T-helper 22 cell (primary cell): ENCODE measurements around the gene YKT6.

Experiments
- DNase-seq: peaks from one replicate; pipeline ENCODE4 v3.0.0-alpha.2; 2020; ENCODE audit warnings: low read depth

The YKT6 gene

GRCh38 chr7:44259547-44260457 is 59.0 kb downstream of the YKT6 start:
- DNase-seq, result no peak

GRCh38 chr7:44261240-44261639 is 60.5 kb downstream of the YKT6 start:
- no peak for DNase-seq

GRCh38 chr7:44262031-44262430 is 61.3 kb downstream of the YKT6 start:
- DNase-seq, result no peak

- no peak for DNase-seq
These were observed 62.7 kb downstream of the YKT6 start for GRCh38 chr7:44263326-44264082.
